GM18861 (cell line): ENCODE results near the gene PLEKHG5.
"Not testable (repeated sequence)": the region's sequence is repeated elsewhere in the genome, so short reads cannot be mapped to it uniquely, and the experiment has no call there.

Experiments
- ATAC-seq: cut with Tn5 transposase; IDR thresholded peaks from one replicate; pipeline ENCODE4 v1.9.1; 2021; ENCODE audit not compliant: unreplicated experiment

Gene PLEKHG5

DNA sequence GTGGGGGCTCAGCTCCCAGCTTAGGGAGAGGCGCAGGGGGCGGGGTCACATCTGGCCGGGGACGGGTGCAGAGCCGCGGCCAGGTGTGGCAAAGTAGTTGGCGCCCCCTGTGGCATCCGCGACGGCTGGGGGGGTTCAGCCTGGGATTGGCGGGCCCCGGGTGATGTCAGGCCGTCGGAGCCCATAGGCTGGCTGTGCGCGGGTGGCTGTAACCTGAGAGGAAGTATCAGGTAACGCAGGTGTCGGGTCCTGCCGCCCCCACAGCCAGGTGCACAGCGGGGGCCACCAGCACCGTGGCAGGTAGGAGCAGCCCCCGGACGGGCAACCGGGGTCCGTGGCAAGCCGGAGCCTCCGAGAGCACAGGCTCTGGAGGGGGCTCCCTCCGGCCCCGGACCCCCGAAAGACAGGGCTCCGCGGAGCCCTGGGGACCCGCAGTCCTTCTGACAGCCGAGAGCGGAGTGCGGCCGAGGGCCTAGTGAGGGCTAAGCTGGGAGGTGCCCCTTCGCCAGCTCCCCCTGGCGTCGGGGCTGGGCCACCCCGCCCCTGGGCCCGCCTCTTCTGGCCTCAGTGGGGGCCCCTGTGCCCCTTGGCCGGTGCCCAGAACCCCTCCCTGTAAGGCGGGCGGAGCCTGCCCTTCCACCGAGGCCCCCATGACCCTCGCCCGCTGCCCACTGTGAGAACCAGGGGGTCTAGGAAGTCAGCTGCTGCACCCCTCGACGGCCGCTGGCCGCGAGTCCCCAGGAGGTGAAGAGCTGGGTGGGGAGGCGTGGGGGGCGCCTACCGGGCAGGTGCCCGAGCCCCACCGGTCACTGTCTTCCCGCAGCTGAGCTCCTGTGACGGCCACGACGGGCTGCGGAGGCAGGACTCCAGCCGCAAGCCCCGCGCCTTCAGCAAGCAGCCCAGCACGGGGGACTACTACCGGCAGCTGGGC lies 43.4 kb downstream of the PLEKHG5 start:
- no peak for ATAC-seq

GRCh38 chr1:6447016-6447817 lies 44.2 kb downstream of the PLEKHG5 start:
- no peak for ATAC-seq

- ATAC-seq, result no peak
These were observed 44.8 kb downstream of the PLEKHG5 start for GRCh38 chr1:6446665-6447015.

DNA sequence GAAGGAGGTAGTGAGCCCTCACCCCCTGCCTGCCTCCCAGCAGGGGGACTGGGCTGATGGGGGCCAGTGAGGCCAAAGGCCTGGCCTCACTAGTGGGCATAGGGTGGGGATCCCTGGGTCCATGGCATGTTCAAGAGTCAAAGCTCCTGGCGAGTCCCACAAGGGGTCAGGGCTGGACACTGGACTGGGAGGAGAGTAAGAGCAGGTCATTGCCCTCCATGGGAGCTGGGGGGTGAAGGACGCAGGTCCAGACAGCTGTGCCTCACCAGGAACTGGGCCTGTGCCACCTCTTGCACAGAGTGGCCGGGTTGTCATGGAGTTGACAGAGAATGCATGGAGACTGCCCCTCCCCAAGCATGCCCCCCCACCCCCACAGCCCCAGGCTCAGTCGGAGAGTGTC lies 45.5 kb downstream of the PLEKHG5 start:
- ATAC-seq, result not testable (repeated sequence)

DNA sequence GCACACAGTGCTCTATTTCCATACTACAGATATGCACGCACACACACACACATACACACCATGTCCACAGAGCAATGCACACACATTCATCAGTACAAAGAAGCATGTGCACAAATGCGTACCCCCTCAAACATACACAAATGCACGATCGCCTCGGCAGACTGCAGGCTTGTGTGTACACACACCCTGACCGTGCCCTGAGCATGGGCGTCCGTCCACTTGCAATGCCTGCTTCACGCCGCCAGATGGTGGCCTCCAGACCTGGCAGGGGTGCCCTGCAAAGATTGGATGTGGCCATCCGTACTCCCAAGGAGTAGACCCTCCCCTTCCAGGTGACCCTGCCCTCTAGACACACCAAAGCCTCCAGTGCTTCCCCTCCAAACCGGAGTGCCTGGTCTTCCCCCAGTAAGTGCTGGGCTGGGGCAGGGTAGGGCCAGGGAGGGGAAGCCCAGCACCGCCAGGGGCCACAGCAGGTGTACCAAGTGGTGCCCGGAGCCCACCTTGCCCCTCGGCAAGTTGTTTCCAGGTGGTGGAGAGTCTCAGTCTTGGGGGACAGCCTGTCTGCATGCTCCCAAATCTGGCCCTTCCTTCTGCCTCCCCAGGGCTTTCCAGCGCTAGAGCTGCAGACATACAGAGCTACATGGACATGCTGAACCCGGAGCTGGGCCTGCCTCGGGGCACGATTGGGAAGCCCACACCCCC lies 46.3 kb downstream of the PLEKHG5 start:
- ATAC-seq, result no peak

DNA sequence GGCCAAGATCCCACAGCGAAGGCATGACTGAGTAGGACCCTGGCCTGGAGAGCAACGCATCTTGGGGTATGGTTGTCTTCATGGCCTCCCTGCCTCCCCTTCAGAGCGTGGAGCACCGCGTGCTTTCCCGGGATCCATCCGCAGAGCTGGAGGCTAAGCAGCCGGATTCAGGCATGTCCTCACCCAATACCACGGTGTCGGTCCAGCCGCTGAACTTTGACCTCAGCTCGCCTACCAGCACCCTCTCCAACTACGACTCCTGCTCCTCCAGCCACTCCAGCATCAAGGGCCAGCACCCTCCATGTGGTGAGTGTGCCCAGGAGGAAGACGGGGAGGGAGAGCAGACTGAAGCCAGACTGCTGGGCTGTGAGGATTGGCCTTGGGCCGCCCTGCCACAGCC lies 47.1 kb downstream of the PLEKHG5 start:
- no peak for ATAC-seq

DNA sequence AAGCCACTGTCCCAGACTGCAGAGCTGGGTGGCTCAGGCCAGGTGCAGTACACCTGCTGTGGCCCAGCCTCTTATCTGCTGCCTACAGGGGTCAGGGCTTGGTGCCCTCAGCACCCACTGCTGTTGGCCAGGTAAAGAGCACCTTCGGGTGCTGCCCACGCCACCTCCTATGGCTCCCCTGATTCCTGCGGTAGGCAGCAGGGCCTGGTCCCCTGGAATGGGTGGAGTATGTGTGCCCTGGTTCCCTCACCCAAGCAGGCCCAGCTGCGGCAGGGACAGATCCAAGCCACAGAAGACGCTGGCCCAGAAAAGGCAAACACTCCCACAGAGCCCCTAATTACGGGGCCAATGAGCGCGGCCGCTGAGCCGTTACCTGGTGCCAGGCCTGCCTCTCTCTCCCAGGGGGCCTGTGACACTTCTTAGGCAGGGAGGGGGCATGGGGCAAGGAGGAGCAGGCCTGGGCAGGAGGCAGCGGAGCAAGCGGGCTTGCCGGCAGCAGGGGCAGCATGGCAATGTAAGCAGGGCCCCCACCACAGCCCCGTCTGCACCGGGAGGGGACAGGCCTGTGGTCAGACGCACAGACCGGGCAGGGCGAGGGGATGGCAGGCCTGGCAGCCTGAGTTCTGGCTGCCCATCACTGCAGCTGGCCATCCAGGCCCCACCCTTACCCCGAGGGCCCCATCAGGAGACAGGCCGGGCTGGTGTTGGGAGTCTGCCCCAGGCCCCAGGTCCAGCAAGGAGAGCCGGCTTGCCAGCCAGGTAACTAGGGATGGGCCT lies 47.9 kb downstream of the PLEKHG5 start:
- ATAC-seq, result no peak

DNA sequence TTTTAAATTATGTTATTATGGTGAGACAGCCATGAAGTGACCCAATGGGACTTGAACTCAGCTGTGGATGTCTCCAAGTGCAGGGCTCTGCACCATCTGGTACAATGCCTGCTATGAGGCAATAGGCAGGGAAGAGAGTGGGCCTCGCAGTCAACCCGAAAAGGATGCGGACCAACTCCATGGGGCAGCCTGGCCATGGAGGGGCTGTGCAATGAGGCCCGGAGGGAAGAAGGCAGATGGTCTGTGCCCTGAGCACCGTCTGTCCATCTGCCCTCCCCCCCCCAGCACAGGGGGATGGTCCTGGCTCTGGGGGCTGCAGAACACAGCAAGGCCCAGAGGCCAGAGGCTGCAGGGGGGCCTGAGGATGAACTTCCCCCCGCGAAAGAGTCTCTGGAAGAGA lies 49.9 kb downstream of the PLEKHG5 start:
- ATAC-seq, result no peak

GRCh38 chr1:6440198-6441126 lies 51.0 kb downstream of the PLEKHG5 start:
- ATAC-seq, result no peak

DNA sequence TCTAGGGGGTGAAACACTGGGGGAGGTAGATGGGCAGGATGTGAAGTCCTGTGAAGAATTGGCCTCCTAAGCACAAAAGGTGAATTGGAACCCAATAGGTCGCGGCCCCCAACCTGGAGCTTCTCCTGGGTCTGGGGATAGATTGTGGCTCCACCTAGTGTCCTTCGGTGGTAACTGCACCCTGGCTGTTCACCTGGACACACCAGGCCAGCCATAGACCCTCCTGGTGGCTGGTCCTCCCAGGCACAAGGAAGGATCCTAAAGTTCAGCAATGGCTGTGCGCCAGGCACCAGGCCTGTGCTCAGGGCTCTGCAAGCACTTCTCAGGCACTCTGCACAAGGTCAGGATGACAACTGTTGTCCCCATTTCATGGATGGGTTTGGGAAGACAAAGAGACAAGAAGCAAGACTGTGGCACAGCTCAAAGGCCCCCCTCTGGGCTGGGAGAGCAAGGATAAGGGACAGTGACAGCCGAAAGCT lies 53.4 kb downstream of the PLEKHG5 start:
- ATAC-seq, result no peak

- ATAC-seq, result not testable (repeated sequence)
These were observed 54.3 kb downstream of the PLEKHG5 start for GRCh38 chr1:6437012-6437700.

- not testable (repeated sequence) for ATAC-seq
These were observed 55.2 kb downstream of the PLEKHG5 start for GRCh38 chr1:6436277-6436676.

DNA sequence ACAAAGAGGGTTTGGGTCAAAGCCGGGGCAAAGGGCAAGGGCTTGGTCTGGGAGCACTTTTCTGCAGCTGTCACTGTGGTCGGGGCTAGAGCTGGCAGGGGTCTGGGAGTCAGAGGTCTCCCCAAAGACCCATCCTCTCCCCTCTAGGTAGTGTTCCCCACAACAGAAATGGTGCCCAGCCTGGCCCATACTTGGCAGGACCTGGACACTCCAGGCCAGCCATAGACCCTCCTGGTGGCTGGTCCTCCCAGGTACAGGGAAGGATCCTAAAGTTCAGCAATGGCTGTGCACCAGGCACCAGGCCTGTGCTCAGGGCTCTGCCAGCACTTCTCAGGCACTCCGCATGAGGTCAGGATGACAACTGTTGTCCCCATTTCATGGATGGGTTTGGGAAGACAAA lies 55.9 kb downstream of the PLEKHG5 start:
- no peak for ATAC-seq

GRCh38 chr1:6435129-6435528 lies 56.3 kb downstream of the PLEKHG5 start:
- no peak for ATAC-seq

DNA sequence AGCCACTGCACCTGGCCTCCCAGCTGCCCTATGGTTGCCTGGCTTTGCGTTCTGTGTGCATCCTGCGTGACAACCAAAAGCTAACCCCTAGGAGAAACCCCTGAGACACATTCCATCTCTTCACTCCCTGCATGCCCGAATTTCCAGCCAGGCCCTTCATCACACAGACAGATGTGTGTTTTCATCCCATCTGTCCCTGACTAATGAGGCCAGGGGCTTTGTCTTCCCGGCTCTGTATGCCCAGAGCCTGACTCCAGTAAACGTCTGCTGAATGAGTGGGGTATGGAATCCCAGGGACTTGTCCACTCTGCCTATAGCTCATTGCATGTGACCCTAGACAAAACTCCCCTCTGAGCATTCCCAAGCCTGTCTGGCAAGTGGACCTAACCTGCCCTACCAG lies 57.3 kb downstream of the PLEKHG5 start:
- ATAC-seq, result no peak

GRCh38 chr1:6431645-6432579 lies 59.6 kb downstream of the PLEKHG5 start:
- not testable (repeated sequence) for ATAC-seq

DNA sequence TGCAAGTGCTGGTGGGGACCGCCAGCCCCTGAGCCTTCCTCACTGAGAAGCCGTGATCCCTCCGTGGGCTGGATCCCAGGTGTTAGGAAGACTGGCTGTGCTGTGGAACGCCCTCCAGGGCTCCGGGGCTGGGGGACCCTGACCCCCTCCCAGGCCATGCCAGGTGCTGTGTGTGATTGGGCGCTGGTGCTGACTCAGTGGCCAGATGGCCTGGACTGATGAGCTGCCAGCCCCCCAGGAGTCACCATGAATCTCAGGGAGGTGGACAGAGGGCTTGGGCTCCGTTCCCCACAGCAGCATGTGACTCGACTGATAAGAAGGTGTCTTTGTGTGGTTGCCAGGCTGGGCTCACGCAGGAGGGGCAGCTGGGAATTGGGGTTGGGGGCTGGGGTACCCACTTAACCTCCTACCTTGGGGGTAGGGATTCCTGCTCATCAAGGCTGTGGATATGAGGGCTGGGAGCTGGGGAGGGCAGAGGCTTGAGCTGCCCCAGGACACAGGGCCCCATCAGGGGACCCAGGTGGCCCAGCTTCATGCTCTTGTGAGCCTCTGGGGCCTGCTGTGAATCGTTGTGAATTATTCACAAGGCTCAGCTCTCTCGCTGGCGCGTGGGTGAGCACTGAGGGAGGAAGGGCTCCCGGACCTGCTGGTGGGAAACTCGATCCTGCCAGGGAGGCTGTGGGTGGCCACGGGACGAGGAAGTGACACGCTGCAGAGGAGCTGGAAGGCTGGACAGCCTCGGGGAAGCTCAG lies 61.6 kb downstream of the PLEKHG5 start:
- ATAC-seq, result not testable (repeated sequence)
